HG03066 (cell line): ENCODE results near the gene TMEM242.

Experiments used
- ATAC-seq: cut with Tn5 transposase; IDR thresholded peaks from one replicate; pipeline ENCODE4 v1.9.1; 2021; ENCODE audit warnings: low read depth; ENCODE audit not compliant: unreplicated experiment

TMEM242 gene

GRCh38 chr6:157291356-157291755 lies 32.0 kb downstream of the TMEM242 start:
- no peak for ATAC-seq

GRCh38 chr6:157290797-157291196 lies 32.5 kb downstream of the TMEM242 start:
- ATAC-seq = no peak

- no peak for ATAC-seq
Observed at GRCh38 chr6:157289764-157290163, 33.6 kb downstream of the TMEM242 start.

- no peak for ATAC-seq
Observed at GRCh38 chr6:157288575-157288974, 34.7 kb downstream of the TMEM242 start.

- no peak for ATAC-seq
Observed at GRCh38 chr6:157287923-157288322, 35.4 kb downstream of the TMEM242 start.

GRCh38 chr6:157287247-157287850 lies 36.0 kb downstream of the TMEM242 start:
- no peak for ATAC-seq

GRCh38 chr6:157285422-157285779 lies 37.9 kb downstream of the TMEM242 start:
- ATAC-seq = no peak

- ATAC-seq = no peak
Observed at GRCh38 chr6:157284738-157285421, 38.4 kb downstream of the TMEM242 start.

- no peak for ATAC-seq
Observed at GRCh38 chr6:157283900-157284737, 39.2 kb downstream of the TMEM242 start.

- ATAC-seq = no peak
Observed at GRCh38 chr6:157283330-157283898, 39.9 kb downstream of the TMEM242 start.

- ATAC-seq = no peak
Observed at GRCh38 chr6:157282284-157282683, 41.0 kb downstream of the TMEM242 start.

GRCh38 chr6:157281570-157281969 lies 41.7 kb downstream of the TMEM242 start:
- no peak for ATAC-seq

- no peak for ATAC-seq
Observed at GRCh38 chr6:157280947-157281346, 42.4 kb downstream of the TMEM242 start.

GRCh38 chr6:157280157-157280556 lies 43.2 kb downstream of the TMEM242 start:
- no peak for ATAC-seq

GRCh38 chr6:157278171-157278570 lies 45.1 kb downstream of the TMEM242 start:
- ATAC-seq = no peak

- no peak for ATAC-seq
Observed at GRCh38 chr6:157276731-157277130, 46.6 kb downstream of the TMEM242 start.

GRCh38 chr6:157276134-157276532 lies 47.2 kb downstream of the TMEM242 start:
- no peak for ATAC-seq

GRCh38 chr6:157274471-157275226 lies 48.7 kb downstream of the TMEM242 start:
- ATAC-seq = peak; percentile 88

GRCh38 chr6:157273756-157274470 lies 49.4 kb downstream of the TMEM242 start:
- peak; percentile 43 for ATAC-seq
